Stomach (tissue), 9 donors: Measurements from ENCODE around the gene PSMB1. TPM values are rescaled to one million over a fixed set of nuclear protein-coding genes. Genes with fewer than 3 reads are reported as not detected.

Source experiments
- DNase-seq, 2 donors: peaks; one replicate each; pipeline versions ENCODE4 v3.0.0 to v3.0.0-alpha.2; 2013 to 2019
- H3K27ac ChIP-seq, 5 donors: fragments of 200-600 bp in 4 of 5; sonication (generic) in 4 of 5; one replicate each; pipeline ENCODE4 v1.5.1; 2013 to 2019; ENCODE audit warnings: mild to moderate bottlenecking in 1 of 5, moderate library complexity in 1 of 5
- H3K27me3 ChIP-seq, 3 donors: fragments of 200-600 bp; sonication (generic); one replicate each; pipeline ENCODE4 v1.5.1; 2017 to 2019; ENCODE audit warnings: mixed run types in 1 of 3
- H3K36me3 ChIP-seq, 4 donors: fragments of 200-600 bp; sonication (generic); 1 replicate in 3 of 4; 2 replicates in 1 of 4; pipeline ENCODE4 v1.5.1; 2016 to 2019
- H3K4me1 ChIP-seq, 4 donors: fragments of 200-600 bp; sonication (generic); one replicate each; pipeline ENCODE4 v1.5.1; 2016 to 2019
- H3K4me3 ChIP-seq, 4 donors: fragments of 200-600 bp; sonication (generic) in 3 of 4; one replicate each; pipeline ENCODE4 v1.5.1; 2016 to 2019; ENCODE audit warnings: mild to moderate bottlenecking in 1 of 4
- H3K9me3 ChIP-seq, 4 donors: fragments of 200-600 bp; sonication (generic); one replicate each; pipeline ENCODE4 v1.5.1; 2016 to 2019
- EP300 ChIP-seq: sonication (generic); formaldehyde crosslinking; IDR thresholded peaks from one replicate; pipeline ENCODE4 v1.6.1; 2017; ENCODE audit warnings: antibody characterized with exemption
- POLR2A ChIP-seq, 4 donors: fragments of 450-650 bp; IDR thresholded peaks; one replicate each; pipeline ENCODE4 v1.6.1; 2016; ENCODE audit warnings: antibody characterized with exemption in 4 of 4, control low read depth in 2 of 4, mild to moderate bottlenecking in 1 of 4, moderate library complexity in 1 of 4
- POLR2AphosphoS5 ChIP-seq, 3 donors: sonication (generic); formaldehyde crosslinking; IDR thresholded peaks; one replicate each; pipeline ENCODE4 v1.6.1; 2016; ENCODE audit warnings: antibody characterized with exemption in 3 of 3
- WGBS, 5 donors: extraction: QIAGEN DNeasy Blood & Tissue Kit in 3 of 5; methylation state at CpG; one replicate each; pipeline versions ENCODE4 v1.1.5 to v1.1.7; 2013 to 2018; 5-methylcytosine and 5-hydroxymethylcytosine counted together
- intact Hi-C: fragments of 100-400 bp; cut with DNase I; formaldehyde crosslinking; loops from one replicate; pipeline ENCODE4 v1.15.1; 2023; ENCODE audit warnings: low total_unique reads
- polyA plus RNA-seq, 3 donors: library from polyadenylated mRNA; stranded (reverse); fragments of 200-250 nt; gene quantifications; one replicate each; pipeline ENCODE4 v1.2.3, GENCODE V29; 2013
- total RNA-seq, 5 donors: library from RNA; depleted of rRNA; stranded (reverse); fragments of >200 nt; gene quantifications; one replicate each; pipeline versions ENCODE4 v1.1.0 to v1.2.3, GENCODE V29; 2014 to 2016
- TF ChIP-seq, protein P1 (sequence below), 7 experiments: fragments of 450-650 bp in 4 of 7; fragments of 200-600 bp in 3 of 7; sonication (generic) in 3 of 7; IDR thresholded peaks; one replicate each; pipeline ENCODE4 v1.5.1; 2016 to 2019; ENCODE audit warnings: antibody characterized with exemption in 7 of 7, control low read depth in 2 of 7, mild to moderate bottlenecking in 1 of 7
- donor health status: healthy with polysubstance abuse.
- donor health status: Bipolar disorder and iron deficiency.
- donor health status: healthy.

The PSMB1 gene
- total and polyA plus RNA-seq, 8 donors: 36.5 to 304 (median 217) TPM

GRCh38 chr6:170578909-170579308, 25.8 kb upstream of the PSMB1 start:
- intact Hi-C loops: no loop called here
- Histone ChIP-seq H3K27ac (no peak overlapping the region), H3K36me3 (peaks cover 16 to 85% (median 84%) of the 10 kb centered on the region in 4 donors), H3K9me3 (no peaks in the 10 kb centered on the region), H3K4me3 (no peak overlapping the region), H3K27me3 (no peaks in the 10 kb centered on the region), H3K4me1 (peaks cover 6 to 18% (median 12%) of the 10 kb centered on the region in 4 donors)
- TF ChIP-seq EP300: no peak
- TF ChIP-seq POLR2AphosphoS5 (IDR thresholded peaks at IDR 0.05): no peak
- TF ChIP-seq POLR2A (IDR thresholded peaks at IDR 0.05): no peak
- TF ChIP-seq, protein P1, sequence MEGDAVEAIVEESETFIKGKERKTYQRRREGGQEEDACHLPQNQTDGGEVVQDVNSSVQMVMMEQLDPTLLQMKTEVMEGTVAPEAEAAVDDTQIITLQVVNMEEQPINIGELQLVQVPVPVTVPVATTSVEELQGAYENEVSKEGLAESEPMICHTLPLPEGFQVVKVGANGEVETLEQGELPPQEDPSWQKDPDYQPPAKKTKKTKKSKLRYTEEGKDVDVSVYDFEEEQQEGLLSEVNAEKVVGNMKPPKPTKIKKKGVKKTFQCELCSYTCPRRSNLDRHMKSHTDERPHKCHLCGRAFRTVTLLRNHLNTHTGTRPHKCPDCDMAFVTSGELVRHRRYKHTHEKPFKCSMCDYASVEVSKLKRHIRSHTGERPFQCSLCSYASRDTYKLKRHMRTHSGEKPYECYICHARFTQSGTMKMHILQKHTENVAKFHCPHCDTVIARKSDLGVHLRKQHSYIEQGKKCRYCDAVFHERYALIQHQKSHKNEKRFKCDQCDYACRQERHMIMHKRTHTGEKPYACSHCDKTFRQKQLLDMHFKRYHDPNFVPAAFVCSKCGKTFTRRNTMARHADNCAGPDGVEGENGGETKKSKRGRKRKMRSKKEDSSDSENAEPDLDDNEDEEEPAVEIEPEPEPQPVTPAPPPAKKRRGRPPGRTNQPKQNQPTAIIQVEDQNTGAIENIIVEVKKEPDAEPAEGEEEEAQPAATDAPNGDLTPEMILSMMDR (IDR thresholded peaks at IDR 0.05): no peak
- DNase-seq: no peak

DNA sequence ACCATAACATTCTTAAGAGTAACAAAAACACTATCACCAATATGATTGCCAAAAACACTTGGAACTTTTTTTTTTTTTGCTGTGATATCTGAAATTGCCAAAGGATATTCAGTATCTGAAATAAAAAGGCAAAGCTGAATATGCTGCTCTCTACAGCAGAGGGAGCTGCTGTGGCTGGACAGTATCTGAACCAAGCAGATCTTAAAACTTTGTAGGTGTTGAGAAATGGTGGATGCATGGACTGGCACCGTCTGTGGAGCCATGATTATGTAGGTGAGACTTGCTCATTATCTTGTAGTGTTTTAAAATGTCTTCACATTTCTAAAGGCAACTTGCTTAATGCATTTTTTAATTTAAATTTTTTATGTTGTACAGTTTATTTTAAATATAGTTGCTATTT, 22.1 kb upstream of the PSMB1 start:
- intact Hi-C loops: no loop called here
- TF ChIP-seq POLR2A (IDR thresholded peaks at IDR 0.05): no peak
- TF ChIP-seq EP300: no peak
- TF ChIP-seq POLR2AphosphoS5 (IDR thresholded peaks at IDR 0.05): no peak
- TF ChIP-seq, protein P1 (IDR thresholded peaks at IDR 0.05): no peak
- H3K27ac ChIP-seq: no peak overlapping the region
- no peak overlapping the region for H3K4me3 ChIP-seq
- no peaks in the 10 kb centered on the region for H3K27me3 ChIP-seq
- WGBS, 5 donors: 63 to 91% (median 88%) methylated on average over 1 of the region's 1 CpG
- no peaks in the 10 kb centered on the region for H3K9me3 ChIP-seq
- H3K36me3 ChIP-seq: peaks cover 41 to 92% (median 91%) of the 10 kb centered on the region in 4 donors
- H3K4me1 ChIP-seq: no peaks in the 10 kb centered on the region
- DNase-seq: no peak

- no peaks in the 10 kb centered on the region for H3K27me3 ChIP-seq
- peaks cover 52 to 91% (median 88%) of the 10 kb centered on the region in 4 donors for H3K36me3 ChIP-seq
- TF ChIP-seq EP300 (no peak), POLR2A (IDR thresholded peaks at IDR 0.05) (no peak), POLR2AphosphoS5 (IDR thresholded peaks at IDR 0.05) (no peak)
- TF ChIP-seq, protein P1 (IDR thresholded peaks at IDR 0.05): no peak
- H3K27ac ChIP-seq: no peak overlapping the region
- no peaks in the 10 kb centered on the region for H3K4me1 ChIP-seq
- no peak for DNase-seq
- intact Hi-C loops: no loop called here
- no peaks in the 10 kb centered on the region for H3K9me3 ChIP-seq
- WGBS, 5 donors: 47 to 75% (median 66%) methylated on average over 2 of the region's 2 CpGs
- no peak overlapping the region for H3K4me3 ChIP-seq
These were observed 19.8 kb upstream of the PSMB1 start for GRCh38 chr6:170572704-170573466.

DNA sequence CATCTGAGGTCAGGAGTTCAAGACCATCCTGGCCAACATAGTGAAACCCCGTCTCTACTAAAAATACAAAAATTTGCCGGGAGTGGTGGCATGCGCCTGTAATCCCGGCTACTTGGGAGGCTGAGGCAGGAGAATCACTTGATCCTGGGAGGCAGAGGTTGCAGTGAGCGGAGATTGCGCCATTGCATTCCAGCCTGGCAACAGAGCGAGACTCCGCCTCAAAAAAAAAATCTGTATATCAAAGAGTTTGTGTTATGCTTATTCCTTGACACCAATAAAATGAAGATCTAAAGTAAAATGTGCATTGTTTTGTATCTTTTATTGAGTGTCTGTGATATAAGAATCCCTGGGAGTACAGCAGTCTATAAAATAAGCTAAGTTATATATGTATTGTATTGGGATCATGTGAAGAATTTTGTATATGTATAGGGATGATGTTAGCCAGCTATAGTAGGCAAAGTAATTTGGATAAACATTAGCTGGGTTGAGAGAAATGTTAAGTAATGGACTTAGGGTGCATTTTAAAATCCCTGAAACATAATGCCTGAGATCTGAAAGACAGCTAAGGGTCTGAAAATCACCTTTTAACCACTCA, 11.9 kb upstream of the PSMB1 start:
- no peak for TF ChIP-seq POLR2A (IDR thresholded peaks at IDR 0.05)
- TF ChIP-seq, protein P1 (IDR thresholded peaks at IDR 0.05): no peak
- TF ChIP-seq POLR2AphosphoS5 (IDR thresholded peaks at IDR 0.05): no peak
- no peak for TF ChIP-seq EP300
- Histone ChIP-seq H3K9me3 (no peaks in the 10 kb centered on the region), H3K4me1 (peaks cover 0 to 18% (median 9%) of the 10 kb centered on the region in 4 donors), H3K27me3 (no peaks in the 10 kb centered on the region), H3K27ac (no peak overlapping the region), H3K36me3 (peaks cover 34 to 97% (median 90%) of the 10 kb centered on the region in 4 donors), H3K4me3 (no peak overlapping the region)
- no peak for DNase-seq
- intact Hi-C loops: no loop called here
- 94 to 98% (median 98%) methylated on average over 7 to 8 of the region's 8 CpGs for WGBS, 5 donors
